IMR-90 (cell line): ENCODE data around the gene TWIST2. TPM values are rescaled to one million over a fixed set of nuclear protein-coding genes. Genes with fewer than 3 reads are reported as not detected.
A peak's percentile ranks its signal among the peaks of the same experiment; 100 is the strongest.

ENCODE experiments used
- ATAC-seq: fragments of 200-7000 bp; cut with Tn5 transposase; 2 replicates; pipeline ENCODE4 v1.9.1; 2020; ENCODE audit warnings: low read depth, mild to moderate bottlenecking, moderate library complexity
- BruUV-seq: library from RNA; stranded (reverse); fragments of 400-500 nt; replicated peaks from 2 replicates; lab custom pipeline; 2021; lab: Mats Ljungman, UMichigan
- CTCF ChIA-PET: fragments of 300-600 bp; formaldehyde crosslinking; extraction: SDS; loops from one replicate; lab custom pipeline; 2021; ENCODE audit warnings: antibody characterized with exemption; lab: Yijun Ruan, JAX
- POLR2A ChIA-PET: fragments of 300-600 bp; sonication (Branson Sonifier 250); formaldehyde crosslinking; loops from one replicate; lab custom pipeline; 2022; ENCODE audit warnings: antibody characterized with exemption; ENCODE audit not compliant: unreplicated experiment; lab: Charles Lee
- DNase-seq: peaks from one replicate; pipeline ENCODE4 v3.0.0; 2013
- H2AFZ ChIP-seq: replicated peaks from 2 replicates; pipeline ENCODE3; 2013; ENCODE audit warnings: low read length, mild to moderate bottlenecking; ENCODE audit not compliant: poor library complexity
- H2AK5ac ChIP-seq: 2 replicates; pipeline ENCODE4 v1.6.1; 2013; ENCODE audit warnings: low read depth, low read length, inconsistent platforms
- H2AK9ac ChIP-seq: replicated peaks from 2 replicates; pipeline ENCODE3; 2013; ENCODE audit warnings: mild to moderate bottlenecking, low read depth, low read length, moderate library complexity; ENCODE audit not compliant: poor library complexity
- H2BK120ac ChIP-seq: 2 replicates; pipeline ENCODE4 v1.6.1; 2013; ENCODE audit warnings: low read depth, low read length, inconsistent platforms
- H2BK15ac ChIP-seq: 3 replicates; pipeline ENCODE4 v1.6.1; 2013; ENCODE audit warnings: low read depth, low read length, inconsistent platforms
- H2BK20ac ChIP-seq: 2 replicates; pipeline ENCODE4 v1.6.1; 2013; ENCODE audit warnings: low read depth, mild to moderate bottlenecking, inconsistent platforms, low read length, moderate library complexity
- H2BK5ac ChIP-seq: 2 replicates; pipeline ENCODE4 v1.6.1; 2013; ENCODE audit warnings: mild to moderate bottlenecking, low read depth, low read length, inconsistent platforms; ENCODE audit not compliant: poor library complexity, severe bottlenecking
- H3K14ac ChIP-seq: replicated peaks from 2 replicates; pipeline ENCODE4 v1.6.1; 2013; ENCODE audit warnings: low read depth, low read length, inconsistent platforms
- H3K18ac ChIP-seq: 2 replicates; pipeline ENCODE4 v1.6.1; 2013; ENCODE audit warnings: low read depth, low read length, control low read depth
- H3K23ac ChIP-seq: 2 replicates; pipeline ENCODE4 v1.6.1; 2013; ENCODE audit warnings: low read depth, low read length, inconsistent platforms
- H3K27ac ChIP-seq: 2 replicates; pipeline ENCODE4 v1.5.1; 2013; ENCODE audit warnings: mild to moderate bottlenecking, control low read depth, low read length; ENCODE audit not compliant: insufficient read depth
- H3K27me3 ChIP-seq: 2 replicates; pipeline ENCODE4 v1.6.1; 2013; ENCODE audit warnings: low read length; ENCODE audit not compliant: control insufficient read depth, insufficient read depth
- H3K36me3 ChIP-seq: 2 replicates; pipeline ENCODE4 v1.6.1; 2013; ENCODE audit warnings: low read length, mixed read lengths; ENCODE audit not compliant: control insufficient read depth, insufficient read depth
- H3K4ac ChIP-seq: 2 replicates; pipeline ENCODE4 v1.6.1; 2013; ENCODE audit warnings: low read depth, low read length, inconsistent platforms
- H3K4me1 ChIP-seq: 2 replicates; pipeline ENCODE4 v1.6.1; 2013; ENCODE audit warnings: low read length, mixed read lengths; ENCODE audit not compliant: control insufficient read depth, insufficient read depth
- H3K4me2 ChIP-seq: 2 replicates; pipeline ENCODE4 v1.6.1; 2013; ENCODE audit warnings: low read depth, mild to moderate bottlenecking, control low read depth, low read length, moderate library complexity
- H3K4me3 ChIP-seq: 2 replicates; pipeline ENCODE4 v1.5.1; 2013; ENCODE audit warnings: low read depth, mild to moderate bottlenecking, control low read depth, low read length, moderate library complexity; ENCODE audit not compliant: insufficient read depth
- H3K56ac ChIP-seq: 2 replicates; pipeline ENCODE4 v1.6.1; 2013; ENCODE audit warnings: low read length, inconsistent platforms; ENCODE audit not compliant: insufficient read depth; ENCODE audit errors: extremely low read depth
- H3K79me1 ChIP-seq, 2 experiments: 2 replicates each; pipeline ENCODE4 v1.6.1; 2013; ENCODE audit warnings: low read length in 2 of 2, inconsistent platforms in 1 of 2, low read depth in 1 of 2
- H3K9ac ChIP-seq: 2 replicates; pipeline ENCODE4 v1.6.1; 2013; ENCODE audit warnings: low read depth, low read length, control low read depth
- H3K9me1 ChIP-seq: 2 replicates; pipeline ENCODE4 v1.6.1; 2013; ENCODE audit warnings: low read length, inconsistent platforms; ENCODE audit not compliant: insufficient read depth
- H3K9me3 ChIP-seq: 2 replicates; pipeline ENCODE4 v1.6.1; 2013; ENCODE audit warnings: low read length; ENCODE audit not compliant: control insufficient read depth, insufficient read depth
- H4K20me1 ChIP-seq: 2 replicates; pipeline ENCODE4 v1.6.1; 2013; ENCODE audit warnings: low read length, inconsistent platforms; ENCODE audit not compliant: insufficient read depth
- H4K5ac ChIP-seq: 2 replicates; pipeline ENCODE4 v1.6.1; 2013; ENCODE audit warnings: mild to moderate bottlenecking, low read depth, low read length, control low read depth
- H4K8ac ChIP-seq, 2 experiments: 2 replicates each; pipeline ENCODE4 v1.6.1; 2013; ENCODE audit warnings: low read depth in 2 of 2, low read length in 2 of 2, control low read depth in 1 of 2, inconsistent platforms in 1 of 2
- H4K91ac ChIP-seq: 2 replicates; pipeline ENCODE4 v1.6.1; 2013; ENCODE audit warnings: low read depth, low read length, inconsistent platforms; ENCODE audit not compliant: insufficient read depth
- NFE2L2 ChIP-seq: fragments of 150-350 bp; IDR thresholded peaks from 2 replicates; pipeline ENCODE4 v1.6.1; 2016; ENCODE audit warnings: low read depth, mild to moderate bottlenecking, low read length
- WGBS, 2 experiments: methylation state at CpG; one replicate each; pipeline versions ENCODE4 v1.1.5 to v1.1.7; 2013; ENCODE audit warnings: missing lambda C conversion rate in 2 of 2; ENCODE audit not compliant: insufficient read length in 1 of 2; ENCODE audit errors: extremely low coverage in 2 of 2; 5-methylcytosine and 5-hydroxymethylcytosine counted together
- dilution Hi-C: fragments of 300-500 bp; cut with HindIII; formaldehyde crosslinking; loops from one replicate; pipeline ENCODE4 v1.14.3; 2018; ENCODE audit warnings: low sequenced_read_pairs; ENCODE audit not compliant: unreplicated experiment
- in situ Hi-C: fragments of 300-500 bp; cut with MboI; formaldehyde crosslinking; loops from 3 replicates; pipeline ENCODE4 v1.14.3; 2019; ENCODE audit warnings: low sequenced_read_pairs, inconsistent platforms, mixed read lengths
- intact Hi-C: fragments of 100-400 bp; cut with micrococcal nuclease; formaldehyde crosslinking; loops from 2 replicates; pipeline ENCODE4 v1.10.0; 2022
- polyA plus RNA-seq, 3 experiments: library from polyadenylated mRNA; depleted of rRNA; stranded (reverse); fragments of >200 nt; gene quantifications; 2 replicates each; pipeline ENCODE4 v1.2.3, GENCODE V29; 2012; ENCODE audit warnings: low replicate concordance in 1 of 3
- total RNA-seq: library from RNA; depleted of rRNA; stranded (reverse); fragments of >200 nt; gene quantifications from 2 replicates; pipeline ENCODE4 v1.2.3, GENCODE V29; 2012

TWIST2 gene
- total and polyA plus RNA-seq, 2 of the 4 experiments (the other 2 are of a cell fraction), result 9.3 to 33.6 TPM

- Histone ChIP-seq H2AK9ac (no peak overlapping the region), H3K4me1 (peaks cover 7% of the 10 kb centered on the region), H4K5ac (no peak overlapping the region), H3K27ac (no peak overlapping the region), H2BK20ac (peak overlapping the region; percentile 65), H3K18ac (no peak overlapping the region), H3K36me3 (no peaks in the 10 kb centered on the region), H3K23ac (no peak overlapping the region), H2AFZ (no peak overlapping the region), H3K56ac (no peak overlapping the region), H3K9me1 (peaks cover 15% of the 10 kb centered on the region), H2BK5ac (no peak overlapping the region), H4K20me1 (no peaks in the 10 kb centered on the region), H4K8ac (peak overlapping the region in 1 of 2 experiments; percentile 56; a peak in 1 of 4 replicates), H3K9me3 (no peaks in the 10 kb centered on the region), H3K4me2 (no peak overlapping the region), H2AK5ac (0 out of 2 replicates have a peak overlapping the region, but pooled peaks have one; percentile 55), H2BK120ac (peak overlapping the region; percentile 91), H3K4me3 (no peak overlapping the region), H3K79me1 (no peaks in the 10 kb centered on the region), H3K27me3 (no peaks in the 10 kb centered on the region), H4K91ac (peak overlapping the region; percentile 45; the same call in 1 of the 2 replicates), H3K14ac (no peak overlapping the region), H3K4ac (peak overlapping the region; percentile 51), H3K9ac (no peak overlapping the region), H2BK15ac (no peak overlapping the region)
- dilution Hi-C loops (no loop called here), intact Hi-C loops (no loop called here), in situ Hi-C loops (loop anchor here (25.0 kb wide), 1 partner anchor 588 kb away; no protein-coding TSS in a partner anchor)
- WGBS, 2 experiments, result 80% methylated on average over 5 of the region's 10 CpGs; no CpG with 5 or more reads in 1 of the 2 experiments
- BruUV-seq, result no TSS peak
- CTCF ChIA-PET, result no interaction called here
- POLR2A ChIA-PET, result no interaction called here
- no peak for TF ChIP-seq NFE2L2
- DNase-seq (no peak), ATAC-seq (no peak)
These were observed 101.9 kb downstream of the TWIST2 start for GRCh38 chr2:238949710-238950345.
